ENCODE data around the gene OGDHL.

OGDHL gene

DNA sequence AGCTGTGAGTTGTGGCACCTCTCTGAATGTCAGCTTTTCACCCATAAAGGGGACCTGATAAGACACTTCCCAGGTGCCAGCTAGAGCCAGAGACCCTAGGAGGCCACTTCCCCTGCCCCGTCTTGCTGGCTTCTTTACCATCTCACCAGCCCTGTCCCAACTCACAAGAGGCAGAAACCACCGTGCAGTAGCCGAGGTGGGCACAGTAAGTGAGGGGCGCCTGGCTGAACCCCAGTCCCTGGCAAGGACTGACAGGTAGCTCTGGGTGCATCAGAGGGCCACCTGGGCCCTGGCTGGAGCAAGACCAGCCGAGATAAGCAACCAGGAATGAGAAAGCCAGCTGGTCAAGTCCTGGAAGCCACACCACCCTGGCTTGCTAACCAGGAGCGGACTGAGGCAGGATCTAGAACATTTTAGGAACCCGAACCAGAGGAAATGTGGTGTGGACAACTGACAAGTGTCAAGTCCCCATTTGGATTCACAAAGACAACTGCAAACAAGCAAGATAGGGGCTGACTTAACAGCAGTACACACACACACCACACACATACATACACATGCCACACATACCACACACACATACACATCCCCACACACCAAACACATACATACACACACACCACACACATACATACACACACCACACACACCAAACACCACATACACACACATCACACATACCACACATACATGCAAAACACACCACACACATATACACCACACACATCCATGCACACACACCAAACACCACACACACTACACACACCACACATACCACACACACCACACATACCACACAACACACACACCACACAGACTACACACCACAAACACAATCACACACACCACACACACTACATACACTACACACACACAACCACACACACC lies 20.8 kb downstream of the OGDHL start:
- H4K8ac ChIP-seq (ENCODE audit: low read length), result no peak overlapping the region
- no peak overlapping the region for H2AFZ ChIP-seq (ENCODE audit: low read depth, low read length)
- H3K9ac ChIP-seq (ENCODE audit: low read length), result no peak overlapping the region
- no peak overlapping the region for H3K4me2 ChIP-seq (ENCODE audit: low read length, poor library complexity, severe bottlenecking)
- H3K4me3 ChIP-seq (ENCODE audit: insufficient read depth in 1 of 2, low read depth in 1 of 2, low read length in 2 of 2), result no peak overlapping the region
- peaks cover 0 to 37% of the 10 kb centered on the region in 2 experiments for H3K27me3 ChIP-seq (ENCODE audit: control insufficient read depth in 1 of 2, insufficient read depth in 1 of 2, low read length in 2 of 2)
- H2BK12ac ChIP-seq (ENCODE audit: low read length in 2 of 2), result no peak overlapping the region
- no peak overlapping the region for H3K27ac ChIP-seq (ENCODE audit: low read length, poor library complexity, severe bottlenecking)
- H2AK5ac ChIP-seq (ENCODE audit: low read length, severe bottlenecking), result no peak overlapping the region
- no peak overlapping the region for H4K91ac ChIP-seq (ENCODE audit: low read length)
- no peak overlapping the region for H2BK5ac ChIP-seq (ENCODE audit: low read depth, low read length, poor library complexity, severe bottlenecking)
- H2BK15ac ChIP-seq (ENCODE audit: low read depth, poor library complexity, severe bottlenecking), result no peak overlapping the region
- no peak overlapping the region for H3K23ac ChIP-seq (ENCODE audit: low read length in 2 of 2)
- no peaks in the 10 kb centered on the region for H3K79me1 ChIP-seq (replicated peaks; ENCODE audit: low read length, poor library complexity, severe bottlenecking)
- DNase-seq, result no peak
- no peak overlapping the region for H2BK120ac ChIP-seq (ENCODE audit: low read depth, low read length)
- H3K9me3 ChIP-seq (ENCODE audit: control insufficient read depth, low read length), result no peaks in the 10 kb centered on the region
- H3K14ac ChIP-seq (ENCODE audit: low read length in 2 of 2), result no peak overlapping the region
- no peak overlapping the region for H3K4ac ChIP-seq (ENCODE audit: low read depth in 1 of 2, low read length in 2 of 2)
- H3K36me3 ChIP-seq (ENCODE audit: control insufficient read depth in 1 of 2, insufficient read depth in 2 of 2, low read depth in 1 of 2, low read length in 2 of 2), result peaks cover 0 to 41% of the 10 kb centered on the region in 2 experiments
- no peak overlapping the region for H3K18ac ChIP-seq (ENCODE audit: low read depth in 1 of 2, low read length in 2 of 2)
- peaks cover 4% of the 10 kb centered on the region for H3K4me1 ChIP-seq (ENCODE audit: control insufficient read depth, insufficient read depth, low read depth, low read length)
- 76% methylated on average over 7 of the region's 7 CpGs for WGBS

DNA sequence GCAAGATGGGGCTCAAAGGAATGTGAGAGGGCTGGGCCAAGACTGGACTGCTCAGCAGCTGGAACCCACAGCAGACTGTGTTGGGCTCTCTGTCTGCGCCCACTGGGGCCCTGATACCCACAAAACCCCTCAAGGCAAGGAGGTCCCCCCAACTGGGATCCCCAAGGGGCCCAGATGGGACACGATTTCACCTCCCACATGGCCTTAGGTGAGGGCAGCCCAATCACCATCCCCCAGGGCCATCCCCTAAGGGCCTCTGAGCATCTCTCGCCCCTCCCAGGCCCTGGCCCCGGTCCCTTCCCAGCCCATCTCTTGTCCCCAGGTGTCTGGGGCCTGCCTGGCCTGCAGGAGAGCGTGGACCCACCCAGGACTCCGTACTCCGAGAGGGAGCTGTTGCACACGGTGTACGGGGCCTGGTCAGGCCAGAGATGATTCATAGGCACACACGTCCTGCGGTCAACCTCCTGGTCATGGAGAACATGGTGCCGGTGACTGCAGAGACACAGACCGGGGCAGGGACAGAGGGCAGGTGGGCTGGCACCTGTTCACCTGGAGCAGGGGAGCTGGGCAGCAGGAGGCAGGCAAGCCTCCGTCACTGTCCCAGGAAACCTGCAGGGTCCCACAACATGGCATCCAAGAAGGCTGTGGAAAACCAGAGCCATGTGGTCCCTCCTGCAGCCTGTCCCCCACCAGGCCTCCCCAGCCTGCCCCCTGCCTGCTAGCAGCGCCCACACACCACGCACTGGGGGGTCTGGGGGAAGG lies 21.6 kb downstream of the OGDHL start:
- Histone ChIP-seq H3K9ac (ENCODE audit: low read length) (no peak overlapping the region), H4K8ac (ENCODE audit: low read length) (no peak overlapping the region), H3K4me2 (ENCODE audit: low read length, poor library complexity, severe bottlenecking) (no peak overlapping the region)

DNA sequence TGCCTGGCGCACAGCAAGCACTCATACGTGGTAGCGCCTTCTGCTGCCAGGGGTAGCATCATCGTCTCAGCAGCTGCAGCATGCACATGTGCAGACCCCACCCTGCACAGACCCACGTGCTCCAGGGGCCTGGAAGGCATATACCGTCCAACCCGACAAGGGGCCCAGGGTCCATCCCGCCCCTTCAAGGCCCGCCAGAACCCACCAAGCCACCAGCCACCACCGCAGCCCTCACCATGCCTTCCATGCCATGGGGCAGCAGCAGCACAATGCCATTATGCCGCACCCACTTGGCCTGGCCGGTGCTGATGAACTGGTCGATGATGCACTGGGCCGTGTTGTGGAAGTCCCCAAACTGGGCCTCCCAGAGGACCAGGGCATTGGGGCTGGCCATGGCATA lies 22.7 kb downstream of the OGDHL start:
- H3K18ac ChIP-seq (ENCODE audit: low read depth in 1 of 2, low read length in 2 of 2), result no peak overlapping the region
- no peak overlapping the region for H3K27ac ChIP-seq (ENCODE audit: low read length, poor library complexity, severe bottlenecking)
- DNase-seq, result no peak
- 87% methylated on average over 14 of the region's 14 CpGs for WGBS
- no peak overlapping the region for H3K4me3 ChIP-seq (ENCODE audit: insufficient read depth in 1 of 2, low read depth in 1 of 2, low read length in 2 of 2)
- peaks cover 7% of the 10 kb centered on the region for H3K4me1 ChIP-seq (ENCODE audit: control insufficient read depth, insufficient read depth, low read depth, low read length)
- no peak overlapping the region for H2BK15ac ChIP-seq (ENCODE audit: low read depth, poor library complexity, severe bottlenecking)
- H2BK5ac ChIP-seq (ENCODE audit: low read depth, low read length, poor library complexity, severe bottlenecking), result no peak overlapping the region
- no peak overlapping the region for H4K91ac ChIP-seq (ENCODE audit: low read length)
- H2BK12ac ChIP-seq (ENCODE audit: low read length in 2 of 2), result no peak overlapping the region
- no peak overlapping the region for H3K4me2 ChIP-seq (ENCODE audit: low read length, poor library complexity, severe bottlenecking)
- no peaks in the 10 kb centered on the region for H3K9me3 ChIP-seq (ENCODE audit: control insufficient read depth, low read length)
- H3K9ac ChIP-seq (ENCODE audit: low read length), result no peak overlapping the region
- H2AK5ac ChIP-seq (ENCODE audit: low read length, severe bottlenecking), result no peak overlapping the region
- no peak overlapping the region for H3K4ac ChIP-seq (ENCODE audit: low read depth in 1 of 2, low read length in 2 of 2)
- H3K14ac ChIP-seq (ENCODE audit: low read length in 2 of 2), result no peak overlapping the region
- peaks cover 0 to 42% of the 10 kb centered on the region in 2 experiments for H3K36me3 ChIP-seq (ENCODE audit: control insufficient read depth in 1 of 2, insufficient read depth in 2 of 2, low read depth in 1 of 2, low read length in 2 of 2)
- no peaks in the 10 kb centered on the region for H3K79me1 ChIP-seq (replicated peaks; ENCODE audit: low read length, poor library complexity, severe bottlenecking)
- H3K23ac ChIP-seq (ENCODE audit: low read length in 2 of 2), result no peak overlapping the region
- H3K27me3 ChIP-seq (ENCODE audit: control insufficient read depth in 1 of 2, insufficient read depth in 1 of 2, low read length in 2 of 2), result peaks cover 0 to 25% of the 10 kb centered on the region in 2 experiments
- no peak overlapping the region for H4K8ac ChIP-seq (ENCODE audit: low read length)
- no peak overlapping the region for H2AFZ ChIP-seq (ENCODE audit: low read depth, low read length)
- H2BK120ac ChIP-seq (ENCODE audit: low read depth, low read length), result no peak overlapping the region

More for the DNA sequence above, 21.6 kb downstream of the OGDHL start:
- DNase-seq, result no peak
- Histone ChIP-seq H3K18ac (ENCODE audit: low read depth in 1 of 2, low read length in 2 of 2) (no peak overlapping the region), H3K4me1 (ENCODE audit: control insufficient read depth, insufficient read depth, low read depth, low read length) (peaks cover 4% of the 10 kb centered on the region), H2BK120ac (ENCODE audit: low read depth, low read length) (no peak overlapping the region), H3K27ac (ENCODE audit: low read length, poor library complexity, severe bottlenecking) (no peak overlapping the region), H2AK5ac (ENCODE audit: low read length, severe bottlenecking) (no peak overlapping the region), H2BK15ac (ENCODE audit: low read depth, poor library complexity, severe bottlenecking) (no peak overlapping the region), H4K91ac (ENCODE audit: low read length) (no peak overlapping the region), H3K14ac (ENCODE audit: low read length in 2 of 2) (no peak overlapping the region), H3K36me3 (ENCODE audit: control insufficient read depth in 1 of 2, insufficient read depth in 2 of 2, low read depth in 1 of 2, low read length in 2 of 2) (peaks cover 0 to 43% of the 10 kb centered on the region in 2 experiments), H3K9me3 (ENCODE audit: control insufficient read depth, low read length) (no peaks in the 10 kb centered on the region), H2BK5ac (ENCODE audit: low read depth, low read length, poor library complexity, severe bottlenecking) (no peak overlapping the region), H3K27me3 (ENCODE audit: control insufficient read depth in 1 of 2, insufficient read depth in 1 of 2, low read length in 2 of 2) (peaks cover 0 to 32% of the 10 kb centered on the region in 2 experiments), H3K4me3 (ENCODE audit: insufficient read depth in 1 of 2, low read depth in 1 of 2, low read length in 2 of 2) (no peak overlapping the region), H2AFZ (ENCODE audit: low read depth, low read length) (no peak overlapping the region), H3K79me1 (replicated peaks; ENCODE audit: low read length, poor library complexity, severe bottlenecking) (no peaks in the 10 kb centered on the region), H3K23ac (ENCODE audit: low read length in 2 of 2) (no peak overlapping the region), H3K4ac (ENCODE audit: low read depth in 1 of 2, low read length in 2 of 2) (no peak overlapping the region), H2BK12ac (ENCODE audit: low read length in 2 of 2) (no peak overlapping the region)
- 84% methylated on average over 16 of the region's 16 CpGs for WGBS

Data from mesenchymal stem cell (in vitro differentiated cells and primary cell).